Neural cell (in vitro differentiated cells): Measurements from ENCODE around the gene C4B. TPM values are rescaled to one million over a fixed set of nuclear protein-coding genes. Genes with fewer than 3 reads are reported as not detected.
"Not testable (repeated sequence)": the region's sequence is repeated elsewhere in the genome, so short reads cannot be mapped to it uniquely, and the experiment has no call there.

Experiments
- H2AFZ ChIP-seq: fragments of 200-600, 300-800 bp; sonication (generic), shearing (Covaris generic); 2 replicates; pipeline ENCODE4 v1.6.0; 2014; ENCODE audit warnings: low read depth, mild to moderate bottlenecking, antibody characterized with exemption, low read length, moderate library complexity
- H3F3A ChIP-seq: fragments of 200-600 bp; shearing (Covaris generic); 2 replicates; pipeline ENCODE4 v1.6.1; 2016; ENCODE audit warnings: mild to moderate bottlenecking, moderate library complexity, mixed read lengths, antibody characterized with exemption, low read length; ENCODE audit not compliant: insufficient read depth, poor library complexity, severe bottlenecking
- H3K27ac ChIP-seq: fragments of 200-600, 300-800 bp; sonication (generic), shearing (Covaris generic); 2 replicates; pipeline ENCODE4 v1.5.1; 2014; ENCODE audit warnings: mild to moderate bottlenecking, low read length, moderate library complexity
- H3K27me3 ChIP-seq: fragments of 300-800, 200-600 bp; sonication (generic), shearing (Covaris generic); 2 replicates; pipeline ENCODE4 v1.6.0; 2014; ENCODE audit warnings: mild to moderate bottlenecking, low read depth, low read length, moderate library complexity; ENCODE audit not compliant: insufficient read depth
- H3K36me3 ChIP-seq: fragments of 300-800, 200-600 bp; sonication (generic), shearing (Covaris generic); 2 replicates; pipeline ENCODE4 v1.5.1; 2014; ENCODE audit warnings: mild to moderate bottlenecking, antibody characterized with exemption, low read length, moderate library complexity; ENCODE audit not compliant: insufficient read depth
- H3K4me2 ChIP-seq: fragments of 300-800, 200-600 bp; sonication (generic), shearing (Covaris generic); 2 replicates; pipeline ENCODE4 v1.6.0; 2014; ENCODE audit warnings: mild to moderate bottlenecking, low read length
- H3K4me3 ChIP-seq: fragments of 300-800, 200-600 bp; sonication (generic), shearing (Covaris generic); 2 replicates; pipeline ENCODE4 v1.5.1; 2014; ENCODE audit warnings: mild to moderate bottlenecking, low read length, moderate library complexity
- H3K79me2 ChIP-seq: fragments of 200-600 bp; shearing (Covaris generic); replicated peaks from 2 replicates; pipeline ENCODE4 v1.6.0; 2014; ENCODE audit warnings: mild to moderate bottlenecking, low read length, moderate library complexity; ENCODE audit not compliant: insufficient read depth
- H3K9ac ChIP-seq: fragments of 300-800, 200-600 bp; sonication (generic), shearing (Covaris generic); 2 replicates; pipeline ENCODE4 v1.6.1; 2016; ENCODE audit warnings: mild to moderate bottlenecking, low read length, mixed read lengths
- H3K9me2 ChIP-seq: fragments of 200-600 bp; shearing (Covaris generic); 2 replicates; pipeline ENCODE4 v1.6.1; 2016; ENCODE audit warnings: mild to moderate bottlenecking, low read length, mixed read lengths; ENCODE audit not compliant: insufficient read depth
- H3K9me3 ChIP-seq: fragments of 200-600, 300-800 bp; sonication (generic), shearing (Covaris generic); 2 replicates; pipeline ENCODE4 v1.6.1; 2016; ENCODE audit warnings: mild to moderate bottlenecking, mixed run types, low read length, moderate library complexity, mixed read lengths
- H4K20me1 ChIP-seq: fragments of 200-600 bp; shearing (Covaris generic); 2 replicates; pipeline ENCODE4 v1.6.1; 2016; ENCODE audit warnings: mild to moderate bottlenecking, mixed run types; ENCODE audit not compliant: insufficient read depth
- CTCF ChIP-seq: fragments of 450-650 bp; IDR thresholded peaks from 2 replicates; pipeline ENCODE4 v1.5.1; 2014; ENCODE audit warnings: antibody characterized with exemption, mild to moderate bottlenecking, moderate library complexity; ENCODE audit not compliant: poor library complexity, severe bottlenecking
- EP300 ChIP-seq: fragments of 450-650 bp; conservative IDR thresholded peaks from 2 replicates; pipeline ENCODE4 v1.6.1; 2014; ENCODE audit warnings: antibody characterized with exemption, mild to moderate bottlenecking, moderate library complexity; ENCODE audit not compliant: poor library complexity, severe bottlenecking
- EZH2 ChIP-seq: fragments of 200-600, 300-800 bp; shearing (Covaris generic), sonication (generic); IDR thresholded peaks from 2 replicates; pipeline ENCODE4 v1.6.1; 2014; ENCODE audit warnings: antibody characterized with exemption, low read length, borderline replicate concordance, mild to moderate bottlenecking; ENCODE audit not compliant: insufficient read depth, poor library complexity, severe bottlenecking
- MXI1 ChIP-seq: fragments of 450-650 bp; conservative IDR thresholded peaks from 2 replicates; pipeline ENCODE4 v1.6.1; 2014; ENCODE audit warnings: antibody characterized with exemption, mild to moderate bottlenecking; ENCODE audit not compliant: poor library complexity, severe bottlenecking
- POLR2AphosphoS5 ChIP-seq: IDR thresholded peaks from 2 replicates; pipeline ENCODE4 v1.6.1; 2012
- RAD21 ChIP-seq: fragments of 450-650 bp; conservative IDR thresholded peaks from 2 replicates; pipeline ENCODE4 v1.6.1; 2014; ENCODE audit warnings: antibody characterized with exemption, mild to moderate bottlenecking, moderate library complexity
- REST ChIP-seq: IDR thresholded peaks from 2 replicates; pipeline ENCODE4 v1.6.1; 2012; ENCODE audit warnings: borderline replicate concordance
- SMC3 ChIP-seq: fragments of 450-650 bp; conservative IDR thresholded peaks from 2 replicates; pipeline ENCODE4 v1.6.1; 2014; ENCODE audit warnings: antibody characterized with exemption, mild to moderate bottlenecking, moderate library complexity; ENCODE audit not compliant: poor library complexity
- TAF1 ChIP-seq: IDR thresholded peaks from 2 replicates; pipeline ENCODE4 v1.6.1; 2012; ENCODE audit warnings: low read depth
- polyA plus RNA-seq: library from polyadenylated mRNA; depleted of rRNA; stranded (reverse); fragments of >200 nt; gene quantifications from 2 replicates; pipeline ENCODE4 v1.2.3, GENCODE V29; 2014

C4B gene
- polyA plus RNA-seq, 1 donor from 2014 or later: 4.6 TPM

GRCh38 chr6:32068315-32068714, 53.7 kb downstream of the C4B start:
- not testable (repeated sequence) for H2AFZ ChIP-seq, H3K36me3 ChIP-seq, H3K4me2 ChIP-seq, H3K27ac ChIP-seq, H4K20me1 ChIP-seq, H3K79me2 ChIP-seq, H3F3A ChIP-seq, H3K9ac ChIP-seq, H3K9me2 ChIP-seq, H3K9me3 ChIP-seq, H3K4me3 ChIP-seq, H3K27me3 ChIP-seq

GRCh38 chr6:32068867-32069266, 54.3 kb downstream of the C4B start:
- Histone ChIP-seq H3K9me2 (no peaks in the 10 kb centered on the region), H3K9me3 (no peaks in the 10 kb centered on the region), H2AFZ (no peak overlapping the region), H3K27ac (no peak overlapping the region), H3K79me2 (no peaks in the 10 kb centered on the region), H3F3A (no peaks in the 10 kb centered on the region), H3K36me3 (no peaks in the 10 kb centered on the region), H3K4me3 (no peak overlapping the region), H3K4me2 (no peak overlapping the region), H4K20me1 (no peaks in the 10 kb centered on the region), H3K9ac (no peak overlapping the region), H3K27me3 (no peaks in the 10 kb centered on the region)
- TF ChIP-seq MXI1 (no peak), CTCF (no peak), RAD21 (no peak), EP300 (no peak), TAF1 (no peak), REST (no peak), POLR2AphosphoS5 (no peak)

- no peak for TF ChIP-seq EP300
- no peak for TF ChIP-seq EZH2
- no peak for TF ChIP-seq SMC3
- no peak for TF ChIP-seq MXI1
- TF ChIP-seq REST: no peak
- no peak for TF ChIP-seq CTCF
- TF ChIP-seq POLR2AphosphoS5: no peak
- TF ChIP-seq RAD21: no peak
- no peak for TF ChIP-seq TAF1
- no peaks in the 10 kb centered on the region for H3K9me2 ChIP-seq
- H3F3A ChIP-seq: no peaks in the 10 kb centered on the region
- no peaks in the 10 kb centered on the region for H3K9me3 ChIP-seq
- H3K36me3 ChIP-seq: no peaks in the 10 kb centered on the region
- no peak overlapping the region for H2AFZ ChIP-seq
- no peak overlapping the region for H3K4me3 ChIP-seq
- no peaks in the 10 kb centered on the region for H3K79me2 ChIP-seq
- H3K27me3 ChIP-seq: no peaks in the 10 kb centered on the region
- no peak overlapping the region for H3K27ac ChIP-seq
- no peaks in the 10 kb centered on the region for H4K20me1 ChIP-seq
- H3K9ac ChIP-seq: no peak overlapping the region
- H3K4me2 ChIP-seq: no peak overlapping the region
Measured at GRCh38 chr6:32069460-32069859, 54.9 kb downstream of the C4B start.
